Stimulated activated CD8-positive, alpha-beta memory T cell treated with anti-CD3 and anti-CD28 coated beads, Interleukin-2, amount 100 ng/mL, for 48 hours (primary cell): Measurements from ENCODE around the gene TIMP3.
"Not testable (repeated sequence)": the region's sequence is repeated elsewhere in the genome, so short reads cannot be mapped to it uniquely, and the experiment has no call there.

Source experiments
- DNase-seq, 2 donors: peaks; one replicate each; pipeline ENCODE4 v3.0.0-alpha.2; 2020; ENCODE audit warnings: low read depth in 2 of 2

Gene TIMP3

DNA sequence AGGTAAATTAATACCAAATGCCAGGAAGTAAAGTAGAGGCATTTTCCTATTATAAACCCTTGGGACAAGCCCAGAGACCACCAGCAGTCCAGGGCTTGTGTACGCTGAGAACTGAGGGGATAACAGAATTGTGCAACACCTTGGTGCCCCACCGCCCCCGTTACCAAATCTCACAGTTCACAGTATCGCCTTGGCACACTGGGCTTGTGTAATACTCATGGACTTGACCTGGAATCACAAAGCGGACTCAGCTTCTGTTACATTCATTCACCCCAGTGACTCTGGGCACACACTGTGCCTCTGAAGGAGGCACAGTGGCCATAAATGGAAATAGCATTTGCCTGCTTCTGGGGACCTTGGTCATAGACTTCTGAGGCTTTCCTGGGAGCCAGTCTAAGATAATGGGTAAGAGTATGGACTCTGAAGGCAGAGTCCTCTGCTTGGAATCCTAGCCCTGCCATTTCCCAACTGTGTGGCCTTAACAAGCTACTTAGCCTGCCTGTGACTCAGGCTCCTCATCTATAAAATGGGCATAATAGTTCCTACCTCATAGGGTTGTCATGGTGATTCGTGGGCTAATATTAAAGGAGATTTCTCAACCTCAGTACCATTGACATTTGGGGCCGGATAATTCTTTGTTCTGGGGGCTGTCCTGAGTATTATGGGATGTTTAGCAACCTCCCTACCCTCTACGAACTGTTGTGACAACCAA, 53.7 kb downstream of the TIMP3 start:
- DNase-seq = no peak

- DNase-seq = no peak
Observed at GRCh38 chr22:32858121-32858703, 56.7 kb downstream of the TIMP3 start.

- no peak for DNase-seq
Observed at GRCh38 chr22:32858957-32859356, 57.5 kb downstream of the TIMP3 start.

GRCh38 chr22:32859743-32860142, 58.2 kb downstream of the TIMP3 start:
- DNase-seq = no peak

DNA sequence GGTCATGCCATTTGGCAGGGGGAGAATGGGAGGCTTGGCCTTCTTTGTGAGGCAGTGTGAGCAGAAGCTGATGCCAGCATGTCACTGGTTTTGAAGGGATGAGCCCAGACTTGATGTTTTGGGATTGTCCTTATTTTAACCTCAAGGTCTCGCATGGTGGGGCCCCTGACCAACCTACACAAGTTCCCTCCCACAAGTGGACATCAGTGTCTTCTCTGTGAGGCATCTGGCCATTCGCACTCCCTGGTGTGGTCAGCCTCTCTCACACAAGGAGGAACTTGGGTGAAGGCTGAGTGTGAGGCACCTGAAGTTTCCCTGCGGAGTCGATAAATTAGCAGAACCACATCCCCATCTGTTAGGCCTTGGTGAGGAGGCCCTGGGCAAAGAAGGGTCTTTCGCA, 59.8 kb downstream of the TIMP3 start:
- no peak for DNase-seq

GRCh38 chr22:32862083-32862482, 60.6 kb downstream of the TIMP3 start:
- no peak for DNase-seq

DNA sequence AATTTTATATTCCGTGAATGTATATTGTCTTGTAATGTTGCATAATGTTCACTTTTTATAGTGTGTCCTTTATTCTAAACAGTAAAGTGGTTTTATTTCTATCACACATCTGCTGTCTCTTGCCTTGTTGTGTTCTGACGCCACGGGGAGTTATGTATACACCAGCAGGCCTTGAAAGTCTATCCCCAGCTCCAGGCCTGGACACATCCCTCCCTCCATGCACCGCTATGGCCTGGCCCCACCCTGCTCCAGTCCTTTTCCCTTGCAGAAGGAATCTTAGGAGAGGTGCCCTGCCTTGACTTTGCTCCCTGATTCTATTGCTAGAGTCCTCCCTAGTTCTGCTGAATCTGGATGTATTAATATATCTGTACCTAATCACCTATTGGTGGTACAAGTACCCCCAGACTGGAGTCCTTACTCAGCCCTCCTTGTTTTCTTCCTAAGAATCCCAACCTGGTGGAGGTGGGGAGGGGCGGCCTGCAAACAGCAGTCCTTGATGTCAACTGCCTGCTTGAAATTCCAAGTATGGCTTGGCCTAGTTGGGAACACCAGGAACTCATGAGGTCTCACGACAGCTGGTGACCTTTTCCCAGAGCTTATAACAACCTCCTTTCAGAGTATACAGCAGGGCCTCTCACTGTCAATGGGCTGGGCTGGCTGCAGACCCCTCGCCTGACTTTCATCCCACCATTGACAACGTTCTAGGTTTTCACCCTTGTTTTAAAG, 61.6 kb downstream of the TIMP3 start:
- no peak for DNase-seq

- DNase-seq = no peak
Observed at GRCh38 chr22:32864041-32864440, 62.5 kb downstream of the TIMP3 start.

DNA sequence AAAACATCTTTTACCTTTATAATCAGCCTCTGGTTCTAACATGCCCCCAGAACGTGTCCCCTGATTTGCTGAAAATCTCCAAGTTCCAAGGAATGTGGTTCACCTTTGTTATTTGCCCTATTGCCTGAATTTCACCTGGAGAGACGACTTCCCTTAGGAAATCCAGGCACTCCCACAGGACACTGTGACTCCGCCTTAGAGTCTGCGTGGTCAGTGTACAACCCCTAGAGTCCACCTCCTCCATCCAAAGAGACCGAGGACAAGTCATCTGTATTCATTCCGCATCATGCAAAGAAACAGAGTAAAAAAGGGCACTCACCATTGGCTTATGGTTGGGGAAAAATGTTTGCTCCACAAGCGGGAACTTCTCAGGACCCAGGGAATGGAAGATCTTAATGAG, 63.1 kb downstream of the TIMP3 start:
- no peak for DNase-seq

DNA sequence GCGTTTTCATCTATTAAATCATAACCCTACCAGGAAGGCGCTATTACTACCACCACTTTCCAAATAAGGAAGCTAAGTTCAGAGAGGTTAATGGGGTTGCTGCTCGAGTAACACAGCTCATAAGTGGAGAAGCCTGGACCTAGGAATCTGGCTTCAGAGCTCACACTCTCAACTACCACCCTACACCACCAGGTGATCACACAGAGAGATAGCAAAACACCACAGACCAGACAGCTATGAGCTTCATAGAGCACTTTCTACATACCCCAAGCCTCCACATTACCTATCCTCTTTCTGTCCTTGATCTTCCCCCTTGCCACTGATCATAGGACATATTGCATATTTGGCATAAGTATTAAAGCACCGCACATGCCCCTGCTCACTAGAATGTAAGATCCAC, 65.4 kb downstream of the TIMP3 start:
- DNase-seq = no peak

GRCh38 chr22:32868946-32869345, 67.4 kb downstream of the TIMP3 start:
- no peak for DNase-seq

GRCh38 chr22:32870474-32870873, 69.0 kb downstream of the TIMP3 start:
- DNase-seq = no peak

- DNase-seq = not testable (repeated sequence)
Observed at GRCh38 chr22:32873604-32874003, 72.1 kb downstream of the TIMP3 start.

- no peak for DNase-seq
Observed at GRCh38 chr22:32874385-32874784, 72.9 kb downstream of the TIMP3 start.

- DNase-seq = no peak
Observed at GRCh38 chr22:32874976-32875375, 73.5 kb downstream of the TIMP3 start.

DNA sequence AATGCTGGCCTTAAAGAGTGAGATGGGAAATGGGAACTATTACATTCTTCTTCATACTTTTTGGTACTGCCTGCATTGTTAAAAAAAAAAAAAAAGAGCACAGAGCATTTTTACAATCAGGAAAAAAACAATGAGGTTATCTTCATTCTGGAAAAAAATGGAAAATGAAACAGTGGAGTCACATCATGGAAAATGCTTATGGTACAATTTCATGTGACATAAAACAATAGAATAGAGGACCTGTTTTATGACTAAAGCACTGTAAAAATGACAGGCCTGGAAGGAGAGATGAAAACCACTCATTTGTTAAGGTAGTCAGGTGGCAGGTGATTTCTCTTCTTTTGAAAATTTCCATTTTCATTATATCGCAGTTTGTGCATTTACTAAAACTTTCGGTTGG, 75.0 kb downstream of the TIMP3 start:
- no peak for DNase-seq

GRCh38 chr22:32877196-32877595, 75.7 kb downstream of the TIMP3 start:
- DNase-seq = no peak

DNA sequence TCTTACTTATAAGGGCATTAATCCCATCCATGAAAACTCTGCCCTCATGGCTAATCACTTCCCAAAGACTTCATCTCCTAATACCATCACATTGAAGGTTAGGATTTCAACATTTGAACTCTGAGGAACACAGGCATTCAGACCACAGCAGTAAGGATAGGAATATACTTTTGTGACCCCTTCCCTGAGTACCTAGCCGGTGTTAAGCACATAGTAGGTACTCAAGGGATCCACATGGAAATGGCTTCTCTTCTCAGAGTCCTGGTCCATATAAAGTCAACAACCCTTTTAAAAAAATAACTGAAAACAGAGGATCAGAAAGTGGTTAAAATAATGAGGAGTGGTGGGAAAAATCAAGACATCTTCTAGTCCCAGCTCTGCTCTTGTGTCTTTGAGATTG, 78.0 kb downstream of the TIMP3 start:
- no peak for DNase-seq

GRCh38 chr22:32880061-32880460, 78.6 kb downstream of the TIMP3 start:
- no peak for DNase-seq

DNA sequence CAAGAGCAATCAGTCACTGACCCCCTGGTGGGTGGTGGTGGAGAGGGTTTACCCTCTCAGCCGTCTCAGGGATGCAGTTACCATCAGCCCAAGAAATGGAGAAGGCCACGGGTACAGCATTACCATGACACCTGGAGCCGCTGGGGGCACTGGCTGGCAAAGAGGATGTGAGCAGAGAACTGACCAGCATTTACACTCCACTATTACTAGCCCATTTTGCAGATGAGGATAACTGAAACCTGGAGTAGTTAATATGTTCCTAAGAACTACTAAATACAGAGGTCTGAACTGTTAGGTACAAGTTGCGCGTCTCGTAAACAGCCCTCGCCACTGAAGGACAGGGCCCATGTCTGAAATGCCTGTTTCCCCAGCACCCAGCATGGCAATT, 79.0 kb downstream of the TIMP3 start:
- no peak for DNase-seq

GRCh38 chr22:32880893-32881596, 79.5 kb downstream of the TIMP3 start:
- DNase-seq = no peak

- no peak for DNase-seq
Observed at GRCh38 chr22:32882360-32882755, 80.9 kb downstream of the TIMP3 start.
